Measurements from ENCODE around the gene PHLDA3. TPM values are rescaled to one million over a fixed set of nuclear protein-coding genes. Genes with fewer than 3 reads are reported as not detected.
A peak's percentile ranks its signal among the peaks of the same experiment; 100 is the strongest.

PHLDA3 gene
- total and polyA plus RNA-seq, 2 of the 4 experiments (the other 2 are of a cell fraction): 41.6 to 102 TPM

GRCh38 chr1:201475915-201476669 is 7.1 kb upstream of the PHLDA3 start:
- no peak overlapping the region for H3K18ac ChIP-seq (ENCODE audit: low read depth, low read length)
- H4K91ac ChIP-seq (ENCODE audit: insufficient read depth, low read depth, low read length): peak overlapping the region; percentile 1; the same call in 1 of the 2 replicates
- peaks cover 0 to 6% of the 10 kb centered on the region in 2 experiments; a peak in 1 of 4 replicates for H3K79me1 ChIP-seq (ENCODE audit: low read depth in 1 of 2, low read length in 2 of 2)
- no peak overlapping the region for H2AFZ ChIP-seq (replicated peaks; ENCODE audit: low read length, poor library complexity)
- H3K4me2 ChIP-seq (ENCODE audit: low read depth, low read length): no peak overlapping the region
- no peak overlapping the region for H3K4ac ChIP-seq (ENCODE audit: low read depth, low read length)
- ATAC-seq (ENCODE audit: low read depth) (no peak), DNase-seq (no peak)
- H3K56ac ChIP-seq (ENCODE audit: extremely low read depth, insufficient read depth, low read length): no peak overlapping the region
- ChIA-PET CTCF (no interaction called here), POLR2A (ENCODE audit: unreplicated experiment) (no interaction called here)
- no peak for TF ChIP-seq CEBPB (IDR thresholded peaks at IDR 0.05; ENCODE audit: low read depth, low read length)
- TF ChIP-seq CTCF (conservative IDR thresholded peaks at IDR 0.05; ENCODE audit: low read depth, low read length): no peak
- no peak for TF ChIP-seq USF2 (IDR thresholded peaks at IDR 0.05; ENCODE audit: low read depth, low read length)
- no peak for TF ChIP-seq POLR2A (IDR thresholded peaks at IDR 0.05; ENCODE audit: low read depth, low read length)
- TF ChIP-seq NFE2L2 (IDR thresholded peaks at IDR 0.05; ENCODE audit: low read depth, low read length): no peak
- TF ChIP-seq SMC3 (IDR thresholded peaks at IDR 0.05; ENCODE audit: low read depth, low read length): no peak
- H3K9ac ChIP-seq (ENCODE audit: low read depth, low read length): no peak overlapping the region
- 0 out of 2 replicates have a peak, but pooled peaks cover 3% of the 10 kb centered on the region for H3K9me1 ChIP-seq (ENCODE audit: insufficient read depth, low read length)
- dilution Hi-C loops (cut with HindIII; ENCODE audit: low sequenced_read_pairs, unreplicated experiment): no loop called here
- WGBS, 2 experiments (ENCODE audit: extremely low coverage in 2 of 2, insufficient read length in 1 of 2): 94% methylated on average over 3 of the region's 8 CpGs; no CpG with 5 or more reads in 1 of the 2 experiments
- no TSS peak for BruUV-seq (replicated peaks)
- no peak overlapping the region for H3K4me3 ChIP-seq (ENCODE audit: insufficient read depth, low read depth, low read length)
- peak overlapping the region; percentile 32 for H2AK5ac ChIP-seq (ENCODE audit: low read depth, low read length)
- no peak overlapping the region for H2BK120ac ChIP-seq (ENCODE audit: low read depth, low read length)
- H2AK9ac ChIP-seq (replicated peaks; ENCODE audit: low read depth, low read length, poor library complexity): peak overlapping the region; percentile 23
- H3K14ac ChIP-seq (replicated peaks; ENCODE audit: low read depth, low read length): no peak overlapping the region; the same call in 1 of the 2 replicates
- no peaks in the 10 kb centered on the region for H3K36me3 ChIP-seq (ENCODE audit: control insufficient read depth, insufficient read depth, low read length)
- H3K4me1 ChIP-seq (ENCODE audit: control insufficient read depth, insufficient read depth, low read length): peaks cover 17% of the 10 kb centered on the region
- H2BK5ac ChIP-seq (ENCODE audit: low read depth, low read length, poor library complexity, severe bottlenecking): no peak overlapping the region
- intact Hi-C loops (cut with micrococcal nuclease): no loop called here
- H3K9me3 ChIP-seq (ENCODE audit: control insufficient read depth, insufficient read depth, low read length): no peaks in the 10 kb centered on the region
- H4K8ac ChIP-seq (ENCODE audit: low read depth in 2 of 2, low read length in 2 of 2): peak overlapping the region in 1 of 2 experiments; percentile 9; a peak in 1 of 4 replicates
- no peaks in the 10 kb centered on the region for H4K20me1 ChIP-seq (ENCODE audit: insufficient read depth, low read length)
- 0 out of 2 replicates have a peak overlapping the region, but pooled peaks have one; percentile 32 for H3K23ac ChIP-seq (ENCODE audit: low read depth, low read length)
- no peak overlapping the region for H3K27ac ChIP-seq (ENCODE audit: insufficient read depth, low read length)
- no peaks in the 10 kb centered on the region for H3K27me3 ChIP-seq (ENCODE audit: control insufficient read depth, insufficient read depth, low read length)
- in situ Hi-C loops (cut with MboI; ENCODE audit: low sequenced_read_pairs): no loop called here
- no peak overlapping the region for H2BK15ac ChIP-seq (ENCODE audit: low read depth, low read length)
- H2BK20ac ChIP-seq (ENCODE audit: low read depth, low read length): no peak overlapping the region; the same call in 1 of the 2 replicates
- H4K5ac ChIP-seq (ENCODE audit: low read depth, low read length): no peak overlapping the region
